Fibroblast of skin of left biceps (primary cell): ENCODE results near the gene BTF3.
"Not testable (repeated sequence)": the region's sequence is repeated elsewhere in the genome, so short reads cannot be mapped to it uniquely, and the experiment has no call there.

ENCODE experiments used
- DNase-seq, 2 experiments: peaks; one replicate each; pipeline ENCODE4 v3.0.0-alpha.2; 2013; ENCODE audit warnings: low read depth in 2 of 2

Gene BTF3

DNA sequence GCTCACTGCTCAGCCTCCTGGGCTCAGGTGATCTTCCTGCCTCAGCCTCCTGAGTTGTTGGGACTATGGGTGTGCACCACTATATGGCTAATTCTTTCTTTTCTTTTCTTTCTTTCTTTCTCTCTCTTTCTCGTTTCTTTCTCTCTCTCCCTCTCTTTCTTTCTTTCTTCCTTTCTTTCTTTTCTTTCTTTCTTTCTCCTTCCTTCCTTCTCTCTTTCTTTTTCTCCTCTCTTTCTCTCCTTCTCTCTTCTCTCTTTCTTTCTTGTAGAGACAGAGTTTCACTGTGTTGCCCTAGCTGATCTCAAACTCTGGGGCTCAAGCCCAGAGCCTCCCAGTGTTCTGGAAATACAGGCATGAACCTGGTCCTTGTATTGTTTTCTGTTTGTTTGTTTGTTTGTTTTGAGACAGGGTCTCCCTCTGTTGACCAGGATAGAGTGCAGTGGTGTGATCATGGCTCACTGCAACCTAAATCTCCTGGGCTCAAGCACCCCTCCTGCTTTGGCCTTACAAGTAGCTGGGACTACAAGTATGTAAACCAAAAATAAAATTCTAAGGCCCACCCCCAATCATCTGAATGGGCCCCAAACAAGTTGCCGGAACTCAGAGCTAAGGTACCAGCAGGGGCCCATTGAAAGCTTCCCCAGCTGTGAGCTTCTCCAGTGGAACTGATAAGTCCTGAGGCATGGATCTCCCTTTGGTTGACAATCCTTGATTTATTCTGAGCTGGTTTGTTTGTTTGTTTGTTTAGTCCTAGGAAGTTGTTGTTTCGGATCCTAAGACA lies 11.9 kb upstream of the BTF3 start:
- no peak for DNase-seq

DNA sequence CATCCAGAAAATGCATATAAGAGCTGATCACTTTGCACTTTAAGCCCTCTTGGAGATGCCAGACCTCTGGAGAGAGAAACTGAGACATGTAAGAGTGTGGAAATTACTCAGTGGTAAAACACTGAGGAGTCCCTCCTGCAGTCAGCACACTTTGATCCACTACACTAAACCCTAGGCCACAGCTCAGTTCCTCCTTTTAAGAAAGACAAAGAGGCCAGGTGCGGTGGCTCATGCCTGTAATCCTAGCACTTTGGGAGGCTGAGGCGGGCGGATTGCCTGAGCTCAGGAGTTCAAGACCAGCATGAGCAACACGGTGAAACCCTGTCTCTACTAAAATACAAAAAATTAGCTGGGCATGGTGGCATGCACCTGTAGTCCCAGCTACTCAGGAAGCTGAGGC lies 11.0 kb upstream of the BTF3 start:
- not testable (repeated sequence) for DNase-seq

DNA sequence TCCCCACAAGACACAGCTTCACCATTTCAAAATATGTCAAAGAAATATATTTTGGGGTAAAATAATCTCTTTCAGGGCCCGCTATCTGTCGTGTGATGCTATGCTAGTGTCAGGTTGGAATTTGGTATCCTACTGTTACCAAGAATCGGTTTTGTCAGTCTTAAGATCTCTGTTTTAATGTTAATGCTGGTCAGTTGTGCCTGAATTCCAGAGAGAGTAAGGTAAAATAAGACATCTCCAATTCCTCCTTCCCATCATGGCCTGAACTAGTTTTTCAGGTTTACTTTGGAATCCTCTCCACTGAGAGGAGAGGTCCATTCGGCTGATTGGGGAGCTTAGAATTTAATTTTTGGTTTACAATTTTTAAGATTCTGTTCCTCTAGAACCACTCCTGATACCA lies 10.4 kb upstream of the BTF3 start:
- no peak for DNase-seq

DNA sequence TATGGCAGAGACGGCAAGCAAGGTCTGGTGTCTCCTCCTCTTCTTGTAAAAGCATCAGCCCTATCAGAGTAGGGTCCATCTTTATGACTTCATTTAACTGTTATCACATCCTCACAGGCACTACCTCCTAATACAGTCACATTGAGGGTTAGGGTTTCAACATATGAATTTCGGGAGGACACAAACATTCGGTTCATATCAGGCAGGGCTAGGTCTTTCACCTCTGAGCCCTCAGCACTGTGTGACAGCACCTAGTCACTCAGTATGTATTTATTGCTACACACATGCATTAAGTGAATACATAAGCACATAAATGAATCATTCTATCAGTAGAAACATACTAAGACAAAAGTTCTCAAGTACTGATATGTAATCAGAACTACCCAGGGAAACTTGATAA lies 9.4 kb upstream of the BTF3 start:
- DNase-seq: no peak

DNA sequence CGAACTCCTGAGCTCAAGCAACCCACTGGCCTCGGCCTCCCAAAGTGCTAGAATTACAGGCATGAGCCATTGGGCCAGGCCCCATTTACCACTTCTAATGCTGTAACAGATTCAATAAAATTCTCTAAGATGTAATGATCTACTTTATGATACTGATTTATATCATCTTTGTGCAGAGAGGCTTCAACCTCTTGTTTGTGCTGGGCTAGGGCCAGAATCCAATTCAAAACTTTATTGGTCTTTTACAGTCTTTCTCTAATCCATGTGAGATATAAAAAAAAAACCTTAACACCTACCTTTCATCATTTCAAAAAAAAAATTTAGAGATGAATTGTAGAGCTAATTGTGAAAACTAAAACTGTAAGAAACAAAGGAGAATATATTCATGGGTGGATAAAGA lies 8.2 kb upstream of the BTF3 start:
- DNase-seq: no peak

GRCh38 chr5:73491155-73491554 lies 7.1 kb upstream of the BTF3 start:
- no peak for DNase-seq

DNA sequence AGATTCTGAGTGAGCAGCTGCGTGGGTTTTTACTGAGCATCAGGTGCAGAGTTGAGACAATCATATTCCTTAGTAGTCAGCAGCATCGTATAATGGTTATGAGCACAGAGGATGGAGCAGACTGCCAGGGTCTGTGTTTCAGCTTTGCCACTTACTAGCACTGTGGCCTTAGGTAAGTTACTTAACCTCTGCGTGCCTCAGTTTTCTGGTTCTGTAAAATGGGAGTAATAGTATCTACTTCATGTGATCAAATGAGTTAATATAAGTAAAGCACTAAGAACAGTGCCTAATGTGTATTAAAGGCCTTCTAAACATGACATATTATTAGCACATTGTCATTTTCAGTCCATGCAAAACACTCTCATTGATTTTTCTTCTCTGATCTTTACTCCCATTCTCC lies 4.8 kb upstream of the BTF3 start:
- DNase-seq: no peak

GRCh38 chr5:73494721-73495120 lies 3.5 kb upstream of the BTF3 start:
- no peak for DNase-seq

DNA sequence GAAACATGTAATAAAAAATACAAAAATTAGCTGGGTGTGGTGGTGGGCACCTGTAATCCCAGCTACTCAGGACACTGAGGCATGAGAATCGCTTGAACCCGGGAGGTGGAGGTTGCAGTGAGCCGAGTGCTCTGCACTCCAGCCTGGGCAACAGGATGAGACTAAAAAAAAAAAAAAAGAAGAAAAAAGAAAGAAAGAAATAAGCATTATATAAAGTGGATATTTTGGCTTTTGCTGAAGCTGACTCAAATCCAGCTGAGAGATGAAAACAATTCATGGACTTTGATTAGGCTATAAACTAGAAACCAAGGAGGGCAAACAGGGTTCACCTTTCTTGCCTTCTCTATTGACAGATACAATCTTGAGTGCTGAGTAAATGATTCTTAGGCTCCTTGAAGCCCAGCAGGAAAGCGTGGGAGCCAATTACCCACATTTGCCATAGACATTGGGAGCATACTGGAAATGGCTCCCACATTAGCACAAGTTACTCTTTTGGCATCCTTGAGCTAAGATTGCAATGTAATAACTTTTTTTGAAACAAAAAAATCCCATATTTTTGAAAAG lies 2.4 kb upstream of the BTF3 start:
- no peak for DNase-seq

DNA sequence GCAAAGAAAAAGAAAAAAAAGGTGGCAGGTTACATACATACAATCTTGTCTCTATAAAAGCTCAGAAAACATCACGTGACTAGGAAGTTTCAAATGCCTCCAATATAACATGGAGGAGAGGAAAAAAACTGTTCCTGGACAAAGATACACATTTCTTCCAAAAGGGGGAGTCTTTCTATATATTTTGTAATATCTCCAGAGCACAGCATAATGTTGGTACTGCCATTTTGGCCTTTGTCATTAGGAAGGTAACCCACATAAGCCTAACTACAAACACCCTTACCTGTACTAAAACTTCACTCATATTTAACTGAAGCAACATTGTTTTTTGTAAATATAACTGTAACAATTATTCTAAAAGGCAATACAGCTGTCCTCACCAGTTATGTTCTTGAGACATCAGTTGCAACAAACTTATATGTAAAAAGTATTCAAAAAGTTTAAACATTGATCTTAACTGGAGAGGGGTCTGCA lies 1.2 kb upstream of the BTF3 start:
- DNase-seq: peak in 1 of 2 experiments; percentile 49

- DNase-seq: no peak
These were observed 665 bp upstream of the BTF3 start for GRCh38 chr5:73497497-73498056.

DNA sequence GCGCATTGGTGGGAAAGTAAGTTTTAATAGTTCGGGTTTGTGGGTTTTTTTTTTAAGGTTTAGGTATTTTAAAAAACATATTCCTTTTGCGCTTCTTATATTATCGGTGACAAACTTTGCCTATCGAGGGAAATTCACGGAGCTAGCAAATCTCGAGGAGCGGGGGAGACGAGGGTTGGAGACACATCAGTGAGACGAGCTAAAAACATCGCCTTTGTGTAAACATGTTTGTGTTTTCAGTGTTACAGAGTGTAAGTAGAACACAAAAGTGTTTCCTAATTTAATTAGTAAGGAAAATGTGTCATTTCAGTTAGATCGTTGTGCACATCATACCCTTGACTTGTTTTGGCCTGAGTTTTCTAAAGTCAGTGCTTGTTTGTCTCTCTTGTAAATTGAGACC lies 945 bp downstream of the BTF3 start:
- no peak for DNase-seq

DNA sequence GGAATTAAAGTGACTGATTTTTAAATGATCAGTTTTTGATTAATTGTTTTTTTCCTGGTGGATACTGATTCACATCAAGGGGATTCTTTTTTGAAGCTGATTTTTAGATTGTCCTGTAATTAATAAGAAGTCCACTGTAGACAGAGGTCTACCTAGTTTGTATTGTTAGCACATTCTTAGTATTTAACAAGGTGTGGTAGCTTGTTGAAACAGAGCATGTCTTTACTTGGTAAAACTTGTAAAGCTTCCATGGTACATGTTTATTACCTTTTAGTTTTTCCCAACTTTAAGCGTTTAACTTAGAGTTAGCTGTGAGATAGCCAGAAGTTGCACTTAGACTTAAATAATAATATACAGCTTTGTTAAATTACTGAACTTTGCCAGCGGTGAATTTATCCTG lies 1.5 kb downstream of the BTF3 start:
- no peak for DNase-seq

- no peak for DNase-seq
These were observed 3.2 kb downstream of the BTF3 start for GRCh38 chr5:73501406-73501805.

GRCh38 chr5:73506459-73506955 lies 8.3 kb downstream of the BTF3 start:
- DNase-seq: no peak

DNA sequence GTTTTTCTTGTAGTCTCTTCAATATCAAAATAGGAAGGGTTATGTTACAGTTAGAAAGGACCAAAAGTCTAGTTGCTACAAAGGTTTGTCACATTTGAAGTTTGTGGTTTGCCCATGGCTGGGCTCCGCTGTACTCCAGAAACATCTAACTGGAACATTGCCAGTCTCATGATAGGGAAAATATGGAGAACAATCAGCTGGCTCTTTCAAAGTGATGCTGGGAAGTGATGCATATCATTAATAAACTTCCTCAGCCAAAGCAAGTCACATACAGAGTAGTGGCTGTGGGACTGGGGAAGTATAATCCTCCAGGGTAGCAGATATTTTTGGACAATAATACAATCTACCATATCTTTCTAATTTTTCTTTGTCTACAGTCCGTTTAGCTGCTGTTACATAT lies 8.8 kb downstream of the BTF3 start:
- no peak for DNase-seq

- DNase-seq: not testable (repeated sequence)
These were observed 10.3 kb downstream of the BTF3 start for GRCh38 chr5:73508521-73508920.

- DNase-seq: no peak
These were observed 15.8 kb downstream of the BTF3 start for GRCh38 chr5:73513996-73514395.

- DNase-seq: no peak
These were observed 16.2 kb downstream of the BTF3 start for GRCh38 chr5:73514418-73514817.

GRCh38 chr5:73515232-73515631 lies 17.0 kb downstream of the BTF3 start:
- DNase-seq: no peak

DNA sequence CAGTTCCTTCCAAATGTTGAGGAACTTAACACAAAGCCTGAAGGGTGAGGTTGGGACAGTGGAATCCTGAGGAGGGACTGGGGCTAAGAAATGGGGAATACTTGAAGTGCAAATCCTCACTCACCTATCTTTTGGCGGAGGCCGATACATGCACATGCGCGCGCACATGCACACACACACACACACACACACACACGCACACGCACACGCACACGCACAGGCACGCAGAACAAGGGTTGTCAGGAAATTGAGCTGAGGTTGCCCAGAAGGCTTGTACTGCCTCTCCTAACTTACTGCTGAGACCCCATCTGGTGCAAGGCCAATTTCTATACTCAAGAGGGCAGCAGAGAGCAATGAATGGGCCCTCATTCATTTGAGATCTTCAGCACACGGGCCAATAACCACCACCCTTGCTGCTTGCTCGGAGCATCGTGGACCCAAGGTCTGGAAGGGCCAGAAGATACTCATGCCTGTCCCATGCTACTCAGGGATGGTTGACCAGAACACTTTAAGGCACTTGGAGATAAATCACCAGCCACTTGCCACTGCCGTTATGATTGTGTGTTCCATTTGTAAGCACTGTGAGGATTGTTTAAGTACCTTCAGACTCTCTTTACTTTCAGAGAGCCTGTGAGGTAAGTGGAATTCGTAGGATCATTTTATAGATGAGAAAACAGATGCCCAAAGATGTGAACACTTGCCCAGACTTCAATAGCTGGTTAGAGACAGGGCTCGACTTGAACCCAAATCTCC lies 21.5 kb downstream of the BTF3 start:
- DNase-seq: peak; percentile 59 to 60

DNA sequence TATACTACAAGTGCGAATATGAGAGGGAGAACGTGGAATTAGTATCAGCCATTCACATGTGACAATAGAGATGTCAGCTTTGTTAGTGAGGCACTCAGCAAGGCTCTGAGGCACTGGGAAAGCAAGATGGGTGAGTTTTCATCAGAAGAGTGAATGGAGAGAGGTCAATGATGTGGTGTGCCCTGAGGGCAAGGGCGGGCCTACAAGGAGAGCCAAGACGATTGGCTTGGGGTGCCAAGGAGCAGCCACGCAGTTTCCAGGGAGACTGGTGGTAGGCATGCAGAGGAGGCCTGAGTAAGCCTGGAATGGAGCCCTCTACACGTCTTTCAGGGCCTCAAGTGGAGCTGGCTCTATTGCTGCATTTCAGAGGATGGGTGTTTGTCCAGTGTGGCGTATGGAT lies 24.7 kb downstream of the BTF3 start:
- DNase-seq: no peak
